SK-N-SH treated with all-trans-retinoic acid at 6 μM for 48 hours (cell line): ENCODE data around the gene AP4E1.

Source experiments
- ATAC-seq: fragments of 200-7000 bp; cut with Tn5 transposase; 3 replicates; pipeline ENCODE4 v1.9.1; 2020; ENCODE audit warnings: mild to moderate bottlenecking, moderate library complexity
- ARNTL ChIP-seq: fragments of 450-650 bp; formaldehyde crosslinking; IDR thresholded peaks from 2 replicates; pipeline ENCODE4 v1.5.0; 2020; ENCODE audit warnings: low read depth, mild to moderate bottlenecking, moderate library complexity, borderline replicate concordance
- BACH2 ChIP-seq: fragments of 250-450 bp; sonication (Bioruptor Pico); IDR thresholded peaks from 2 replicates; pipeline ENCODE4 v1.9.0; 2021; ENCODE audit warnings: mild to moderate bottlenecking, borderline replicate concordance
- CREB5 ChIP-seq: fragments of 250-450 bp; sonication (Bioruptor Pico); IDR thresholded peaks from 2 replicates; pipeline ENCODE4 v1.5.1; 2020; ENCODE audit warnings: low read depth, mild to moderate bottlenecking, moderate library complexity
- CSDC2 ChIP-seq: fragments of 250-450 bp; sonication (Bioruptor Pico); IDR thresholded peaks from 2 replicates; pipeline ENCODE4 v1.5.0; 2020; ENCODE audit warnings: mild to moderate bottlenecking, moderate library complexity
- CSRNP3 ChIP-seq: fragments of 250-450 bp; sonication (Bioruptor Pico); IDR thresholded peaks from 2 replicates; pipeline ENCODE4 v1.5.1; 2021; ENCODE audit warnings: mild to moderate bottlenecking, moderate library complexity
- ESRRG ChIP-seq: fragments of 250-450 bp; sonication (Bioruptor Pico); IDR thresholded peaks from 2 replicates; pipeline ENCODE4 v1.6.1; 2021; ENCODE audit warnings: mild to moderate bottlenecking
- OSR1 ChIP-seq: fragments of 250-450 bp; sonication (Bioruptor Pico); IDR thresholded peaks from 2 replicates; pipeline ENCODE4 v1.8.0; 2022; ENCODE audit warnings: moderate library complexity, mild to moderate bottlenecking, inconsistent platforms
- PATZ1 ChIP-seq: fragments of 250-450 bp; sonication (Bioruptor Pico); IDR thresholded peaks from 2 replicates; pipeline ENCODE4 v1.8.0; 2020; ENCODE audit warnings: mild to moderate bottlenecking, moderate library complexity, borderline replicate concordance
- POU6F1 ChIP-seq: fragments of 250-450 bp; sonication (Bioruptor Pico); IDR thresholded peaks from 2 replicates; pipeline ENCODE4 v1.8.0; 2021; ENCODE audit warnings: low read depth, mild to moderate bottlenecking, moderate library complexity, borderline replicate concordance
- PPARA ChIP-seq: fragments of 250-450 bp; sonication (Bioruptor Pico); IDR thresholded peaks from 2 replicates; pipeline ENCODE4 v1.5.0; 2020; ENCODE audit warnings: mild to moderate bottlenecking, borderline replicate concordance
- RARB ChIP-seq: fragments of 250-450 bp; sonication (Bioruptor Pico); IDR thresholded peaks from 2 replicates; pipeline ENCODE4 v1.8.0; 2021; ENCODE audit warnings: mild to moderate bottlenecking, moderate library complexity
- TCF4 ChIP-seq: fragments of 250-450 bp; sonication (Bioruptor Pico); IDR thresholded peaks from 2 replicates; pipeline ENCODE4 v1.8.0; 2021; ENCODE audit warnings: mild to moderate bottlenecking, moderate library complexity, borderline replicate concordance
- TOX ChIP-seq: fragments of 250-450 bp; sonication (Bioruptor Pico); IDR thresholded peaks from 2 replicates; pipeline ENCODE4 v1.8.0; 2021; ENCODE audit warnings: mild to moderate bottlenecking, moderate library complexity, borderline replicate concordance
- TSHZ2 ChIP-seq: fragments of 250-450 bp; sonication (Bioruptor Pico); IDR thresholded peaks from 2 replicates; pipeline ENCODE4 v1.5.0; 2020; ENCODE audit warnings: mild to moderate bottlenecking, moderate library complexity
- ZC3H10 ChIP-seq: fragments of 250-450 bp; sonication (Bioruptor Pico); IDR thresholded peaks from 2 replicates; pipeline ENCODE4 v1.5.1; 2021; ENCODE audit warnings: mild to moderate bottlenecking, moderate library complexity
- ZFP3 ChIP-seq: fragments of 250-450 bp; sonication (Bioruptor Pico); IDR thresholded peaks from 2 replicates; pipeline ENCODE4 v1.5.0; 2020; ENCODE audit warnings: mild to moderate bottlenecking, moderate library complexity
- ZFP30 ChIP-seq: fragments of 450-650 bp; formaldehyde crosslinking; IDR thresholded peaks from 2 replicates; pipeline ENCODE4 v1.5.0; 2022; ENCODE audit warnings: mild to moderate bottlenecking, moderate library complexity
- ZNF565 ChIP-seq: fragments of 450-650 bp; formaldehyde crosslinking; conservative IDR thresholded peaks from 2 replicates; pipeline ENCODE4 v1.5.0; 2020; ENCODE audit warnings: low read depth, mild to moderate bottlenecking, moderate library complexity
- ZNF70 ChIP-seq: fragments of 450-650 bp; formaldehyde crosslinking; IDR thresholded peaks from 2 replicates; pipeline ENCODE4 v1.5.0; 2020; ENCODE audit warnings: mild to moderate bottlenecking, moderate library complexity
- ZNF8 ChIP-seq: fragments of 450-650 bp; formaldehyde crosslinking; IDR thresholded peaks from 2 replicates; pipeline ENCODE4 v1.5.0; 2020; ENCODE audit warnings: mild to moderate bottlenecking, moderate library complexity

AP4E1 gene

GRCh38 chr15:50879016-50879617 is 29.4 kb upstream of the AP4E1 start:
- TF ChIP-seq ESRRG (CRISPR knock-in tag), result no peak
- no peak for TF ChIP-seq CREB5 (CRISPR knock-in tag)
- no peak for TF ChIP-seq CSDC2 (CRISPR knock-in tag)
- TF ChIP-seq ZNF8, result no peak
- TF ChIP-seq TCF4, result no peak
- TF ChIP-seq ZFP3 (CRISPR knock-in tag), result no peak
- TF ChIP-seq ZNF565 (CRISPR knock-in tag), result no peak
- no peak for TF ChIP-seq TSHZ2 (CRISPR knock-in tag)
- ATAC-seq, result no peak

GRCh38 chr15:50880206-50880605 is 28.3 kb upstream of the AP4E1 start:
- no peak for ATAC-seq
- no peak for TF ChIP-seq CSRNP3
- no peak for TF ChIP-seq ZNF70
- no peak for TF ChIP-seq BACH2 (CRISPR knock-in tag)
- no peak for TF ChIP-seq ESRRG (CRISPR knock-in tag)
- no peak for TF ChIP-seq ZFP30 (CRISPR knock-in tag)
- TF ChIP-seq ZC3H10, result no peak
- TF ChIP-seq ZNF565 (CRISPR knock-in tag), result no peak
- TF ChIP-seq, all 23 proteins: peak for 0

GRCh38 chr15:50880651-50881114 is 27.8 kb upstream of the AP4E1 start:
- TF ChIP-seq TSHZ2 (CRISPR knock-in tag) (no peak), RARB (no peak), PATZ1 (no peak), ZNF70 (no peak), CSDC2 (CRISPR knock-in tag) (no peak), ZFP3 (CRISPR knock-in tag) (no peak), ZC3H10 (no peak), ZFP30 (CRISPR knock-in tag) (no peak), OSR1 (CRISPR knock-in tag) (no peak), PPARA (no peak), TOX (CRISPR knock-in tag) (no peak), ZNF8 (no peak), CSRNP3 (no peak), TCF4 (no peak), BACH2 (CRISPR knock-in tag) (no peak), POU6F1 (CRISPR knock-in tag) (no peak), CREB5 (CRISPR knock-in tag) (no peak), ESRRG (CRISPR knock-in tag) (no peak), ARNTL (CRISPR knock-in tag) (no peak)
- ATAC-seq, result no peak
